Transverse colon (tissue), 4 donors: ENCODE results near the gene PITX3.

Experiments
- POLR2A ChIP-seq: fragments of 450-650 bp; IDR thresholded peaks from one replicate; pipeline ENCODE4 v1.6.1; 2016; ENCODE audit warnings: antibody characterized with exemption, mild to moderate bottlenecking, moderate library complexity
- POLR2AphosphoS5 ChIP-seq, 3 donors: sonication (generic); formaldehyde crosslinking; IDR thresholded peaks; one replicate each; pipeline ENCODE4 v1.6.1; 2016; ENCODE audit warnings: antibody characterized with exemption in 3 of 3
- TF ChIP-seq, protein P1 (sequence below), 5 experiments: fragments of 200-600 bp in 3 of 5; fragments of 450-650 bp in 2 of 5; sonication (generic) in 3 of 5; IDR thresholded peaks; 1 replicate in 2 of 5; 2 replicates in 3 of 5; pipeline ENCODE4 v1.5.1; 2016 to 2017; ENCODE audit warnings: antibody characterized with exemption in 5 of 5, inconsistent platforms in 3 of 5, mild to moderate bottlenecking in 2 of 5, moderate library complexity in 1 of 5

DNA sequence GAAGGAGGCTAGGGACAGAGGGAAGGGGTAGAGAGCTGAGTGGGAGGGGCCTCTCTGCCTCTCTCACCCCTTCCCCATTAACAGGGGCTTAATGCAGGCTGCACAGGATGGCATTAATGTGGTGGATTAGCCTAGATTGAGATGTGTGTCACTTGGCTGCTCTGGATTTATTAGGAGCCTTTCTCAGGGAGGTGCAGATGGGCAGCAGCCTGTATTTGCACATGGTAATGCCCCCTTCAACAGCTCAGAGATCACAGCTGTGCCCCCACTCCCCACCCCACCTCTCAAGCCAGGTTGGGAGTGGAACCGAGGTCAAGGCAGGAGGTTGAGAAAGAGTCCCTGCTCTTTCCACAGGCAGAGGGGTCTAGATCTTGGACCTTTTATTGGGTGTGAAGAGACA lies 7.3 kb downstream of the PITX3 start:
- TF ChIP-seq, protein P1, sequence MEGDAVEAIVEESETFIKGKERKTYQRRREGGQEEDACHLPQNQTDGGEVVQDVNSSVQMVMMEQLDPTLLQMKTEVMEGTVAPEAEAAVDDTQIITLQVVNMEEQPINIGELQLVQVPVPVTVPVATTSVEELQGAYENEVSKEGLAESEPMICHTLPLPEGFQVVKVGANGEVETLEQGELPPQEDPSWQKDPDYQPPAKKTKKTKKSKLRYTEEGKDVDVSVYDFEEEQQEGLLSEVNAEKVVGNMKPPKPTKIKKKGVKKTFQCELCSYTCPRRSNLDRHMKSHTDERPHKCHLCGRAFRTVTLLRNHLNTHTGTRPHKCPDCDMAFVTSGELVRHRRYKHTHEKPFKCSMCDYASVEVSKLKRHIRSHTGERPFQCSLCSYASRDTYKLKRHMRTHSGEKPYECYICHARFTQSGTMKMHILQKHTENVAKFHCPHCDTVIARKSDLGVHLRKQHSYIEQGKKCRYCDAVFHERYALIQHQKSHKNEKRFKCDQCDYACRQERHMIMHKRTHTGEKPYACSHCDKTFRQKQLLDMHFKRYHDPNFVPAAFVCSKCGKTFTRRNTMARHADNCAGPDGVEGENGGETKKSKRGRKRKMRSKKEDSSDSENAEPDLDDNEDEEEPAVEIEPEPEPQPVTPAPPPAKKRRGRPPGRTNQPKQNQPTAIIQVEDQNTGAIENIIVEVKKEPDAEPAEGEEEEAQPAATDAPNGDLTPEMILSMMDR (IDR thresholded peaks at IDR 0.05) = no peak
- TF ChIP-seq POLR2AphosphoS5 (IDR thresholded peaks at IDR 0.05) (no peak), POLR2A (no peak)
